ENCODE measurements around the gene TNFRSF19.

- no peak for TF ChIP-seq RAD21 (IDR thresholded peaks at IDR 0.05 in 1 of 2, conservative IDR thresholded peaks at IDR 0.05 in 1 of 2; ENCODE audit: low read depth in 2 of 2, low read length in 2 of 2)
- no peak for TF ChIP-seq GABPA (IDR thresholded peaks at IDR 0.05; ENCODE audit: borderline replicate concordance, insufficient read depth, low read length)
- TF ChIP-seq POLR2AphosphoS5 (IDR thresholded peaks at IDR 0.05; ENCODE audit: low read depth, low read length) = no peak
Measured at GRCh38 chr13:23623394-23623793, 53.2 kb downstream of the TNFRSF19 start.
